RWPE1 (cell line): Measurements from ENCODE around the gene ATP11C.
A peak's percentile ranks its signal among the peaks of the same experiment; 100 is the strongest.

ENCODE experiments used
- CTCF ChIA-PET: fragments of 350-600 bp; sonication (Branson Sonifier 250); formaldehyde crosslinking; extraction: SDS; loops from one replicate; lab custom pipeline; 2021; lab: Yijun Ruan, JAX
- POLR2A ChIA-PET: fragments of 400-600 bp; formaldehyde crosslinking; extraction: SDS; loops from one replicate; lab custom pipeline; 2020; ENCODE audit warnings: antibody characterized with exemption; ENCODE audit not compliant: low non-redundant PET; lab: Yijun Ruan, JAX
- DNase-seq: peaks from one replicate; pipeline ENCODE4 v3.0.0; 2012; ENCODE audit warnings: low spot score
- H3K27ac ChIP-seq: fragments of 450-650 bp; 2 replicates; pipeline ENCODE4 v1.5.1; 2017
- CTCF ChIP-seq: fragments of 450-650 bp; conservative IDR thresholded peaks from 2 replicates; pipeline ENCODE4 v1.5.1; 2017; ENCODE audit warnings: low read depth, mild to moderate bottlenecking

ATP11C gene

GRCh38 chrX:139890991-139891700 lies 41.7 kb downstream of the ATP11C start:
- CTCF ChIA-PET, result no interaction called here
- H3K27ac ChIP-seq, result no peak overlapping the region
- POLR2A ChIA-PET, result no interaction called here

GRCh38 chrX:139889760-139890159 lies 43.1 kb downstream of the ATP11C start:
- ChIA-PET POLR2A (no interaction called here), CTCF (no interaction called here)
- DNase-seq, result peak; percentile 26
- TF ChIP-seq CTCF, result no peak
- H3K27ac ChIP-seq, result no peak overlapping the region

More at GRCh38 chrX:139890991-139891700, 41.7 kb downstream of the ATP11C start:
- TF ChIP-seq CTCF, result no peak
- DNase-seq, result peak; percentile 53

GRCh38 chrX:139883984-139884383 lies 48.9 kb downstream of the ATP11C start:
- TF ChIP-seq CTCF, result no peak
- no peak for DNase-seq
- no peak overlapping the region for H3K27ac ChIP-seq
- ChIA-PET CTCF (no interaction called here), POLR2A (no interaction called here)

- ChIA-PET POLR2A (no interaction called here), CTCF (no interaction called here)
- no peak for TF ChIP-seq CTCF
- no peak for DNase-seq
- no peak overlapping the region for H3K27ac ChIP-seq
Observed at GRCh38 chrX:139882299-139882698, 50.6 kb downstream of the ATP11C start.

GRCh38 chrX:139881572-139881971 lies 51.3 kb downstream of the ATP11C start:
- H3K27ac ChIP-seq, result no peak overlapping the region
- ChIA-PET POLR2A (no interaction called here), CTCF (no interaction called here)
- peak; percentile 4 for DNase-seq
- no peak for TF ChIP-seq CTCF

GRCh38 chrX:139881130-139881529 lies 51.7 kb downstream of the ATP11C start:
- no peak overlapping the region for H3K27ac ChIP-seq
- ChIA-PET POLR2A (no interaction called here), CTCF (no interaction called here)
- TF ChIP-seq CTCF, result no peak
- no peak for DNase-seq
